H9 (cell line): ENCODE measurements around the gene DRD1. TPM values are rescaled to one million over a fixed set of nuclear protein-coding genes. Genes with fewer than 3 reads are reported as not detected.

Source experiments
- DNase-seq: peaks from one replicate; pipeline ENCODE4 v3.0.0-alpha.2; 2017
- H2AFZ ChIP-seq: one replicate; pipeline ENCODE4 v1.6.1; 2013; ENCODE audit warnings: mild to moderate bottlenecking, low read length, control low read depth, moderate library complexity
- H2AK5ac ChIP-seq: 2 replicates; pipeline ENCODE4 v1.6.1; 2013; ENCODE audit warnings: low read length, control low read depth, mixed read lengths; ENCODE audit not compliant: insufficient read length
- H2BK120ac ChIP-seq: one replicate; pipeline ENCODE4 v1.6.1; 2013; ENCODE audit warnings: low read depth, mild to moderate bottlenecking, low read length, control low read depth, inconsistent platforms; ENCODE audit not compliant: poor library complexity, severe bottlenecking
- H2BK12ac ChIP-seq: 2 replicates; pipeline ENCODE4 v1.6.1; 2013; ENCODE audit warnings: low read length, control low read depth, mixed read lengths, low read depth; ENCODE audit not compliant: insufficient read length
- H2BK15ac ChIP-seq: 2 replicates; pipeline ENCODE4 v1.6.1; 2013; ENCODE audit warnings: low read depth, low read length, control low read depth
- H2BK20ac ChIP-seq: one replicate; pipeline ENCODE4 v1.6.1; 2013; ENCODE audit warnings: low read depth, mild to moderate bottlenecking, low read length, control low read depth, inconsistent platforms; ENCODE audit not compliant: poor library complexity, severe bottlenecking
- H2BK5ac ChIP-seq: 2 replicates; pipeline ENCODE4 v1.6.1; 2013; ENCODE audit warnings: low read length, control low read depth, mixed read lengths; ENCODE audit not compliant: insufficient read length
- H3K14ac ChIP-seq: 2 replicates; pipeline ENCODE4 v1.6.1; 2013; ENCODE audit warnings: low read length, control low read depth; ENCODE audit not compliant: insufficient read depth
- H3K18ac ChIP-seq: 2 replicates; pipeline ENCODE4 v1.6.1; 2013; ENCODE audit warnings: low read depth, mild to moderate bottlenecking, mixed read lengths, low read length, control low read depth; ENCODE audit not compliant: insufficient read length
- H3K23ac ChIP-seq: 2 replicates; pipeline ENCODE4 v1.6.1; 2013; ENCODE audit warnings: low read length, control low read depth, mixed read lengths, low read depth; ENCODE audit not compliant: insufficient read length
- H3K23me2 ChIP-seq: 2 replicates; pipeline ENCODE4 v1.6.1; 2013; ENCODE audit warnings: low read depth, mild to moderate bottlenecking, mixed read lengths, low read length, control low read depth; ENCODE audit not compliant: insufficient read length, poor library complexity, severe bottlenecking
- H3K27ac ChIP-seq: 2 replicates; pipeline ENCODE4 v1.5.1; 2013; ENCODE audit warnings: low read length, control low read depth, mixed read lengths, low read depth; ENCODE audit not compliant: insufficient read length
- H3K27me3 ChIP-seq: 2 replicates; pipeline ENCODE4 v1.6.1; 2013; ENCODE audit warnings: low read length, control low read depth, inconsistent platforms; ENCODE audit not compliant: insufficient read depth
- H3K4ac ChIP-seq: 2 replicates; pipeline ENCODE4 v1.6.1; 2013; ENCODE audit warnings: low read depth, mild to moderate bottlenecking, control low read depth, inconsistent platforms, low read length, moderate library complexity
- H3K4me1 ChIP-seq: 2 replicates; pipeline ENCODE4 v1.6.1; 2013; ENCODE audit warnings: low read length, control low read depth, inconsistent platforms; ENCODE audit not compliant: insufficient read depth
- H3K4me2 ChIP-seq: 2 replicates; pipeline ENCODE4 v1.6.1; 2013; ENCODE audit warnings: low read length, control low read depth, mixed read lengths; ENCODE audit not compliant: insufficient read length, insufficient read depth
- H3K56ac ChIP-seq: 2 replicates; pipeline ENCODE4 v1.6.1; 2013; ENCODE audit warnings: low read depth, mild to moderate bottlenecking, mixed read lengths, low read length, control low read depth; ENCODE audit not compliant: insufficient read length
- H3K79me1 ChIP-seq: 2 replicates; pipeline ENCODE4 v1.6.1; 2013; ENCODE audit warnings: low read depth, mild to moderate bottlenecking, moderate library complexity, low read length, control low read depth, inconsistent platforms; ENCODE audit not compliant: insufficient read depth, poor library complexity, severe bottlenecking
- H3K79me2 ChIP-seq: 2 replicates; pipeline ENCODE4 v1.6.1; 2013; ENCODE audit warnings: low read length, control low read depth, inconsistent platforms; ENCODE audit not compliant: insufficient read depth
- H3K9ac ChIP-seq: 2 replicates; pipeline ENCODE4 v1.6.1; 2013; ENCODE audit warnings: low read length, control low read depth, mixed read lengths; ENCODE audit not compliant: insufficient read length; ENCODE audit errors: extremely low read depth
- H3K9me3 ChIP-seq: one replicate; pipeline ENCODE4 v1.6.1; 2013; ENCODE audit warnings: low read depth, low read length, inconsistent platforms; ENCODE audit not compliant: control insufficient read depth
- H3T11ph ChIP-seq: one replicate; pipeline ENCODE4 v1.6.1; 2013; ENCODE audit warnings: mild to moderate bottlenecking, low read length, control low read depth, inconsistent platforms
- H4K20me1 ChIP-seq: one replicate; pipeline ENCODE4 v1.6.1; 2013; ENCODE audit not compliant: control insufficient read depth, insufficient read length, insufficient read depth
- H4K5ac ChIP-seq: 2 replicates; pipeline ENCODE4 v1.6.1; 2013; ENCODE audit warnings: low read depth, mild to moderate bottlenecking, mixed read lengths, low read length, control low read depth; ENCODE audit not compliant: insufficient read length
- H4K8ac ChIP-seq: replicated peaks from 2 replicates; pipeline ENCODE4 v1.6.1; 2013; ENCODE audit warnings: low read length, control low read depth, mixed read lengths, low read depth; ENCODE audit not compliant: insufficient read length
- H4K91ac ChIP-seq: 2 replicates; pipeline ENCODE4 v1.6.1; 2013; ENCODE audit warnings: low read depth, mild to moderate bottlenecking, moderate library complexity, mixed read lengths, low read length, control low read depth; ENCODE audit not compliant: insufficient read length
- H3K27ac Mint-ChIP-seq, 3 experiments: 2 replicates in 2 of 3; 3 replicates in 1 of 3; pipeline ENCODE4 v1.8.0; 2020 to 2021; ENCODE audit warnings: mixed read lengths in 3 of 3, mild to moderate bottlenecking in 1 of 3, moderate library complexity in 1 of 3
- H3K27me3 Mint-ChIP-seq: 2 replicates; pipeline ENCODE4 v1.8.0; 2021; ENCODE audit warnings: low read depth, mild to moderate bottlenecking, moderate library complexity, mixed read lengths
- H3K36me3 Mint-ChIP-seq, 3 experiments: 2 replicates in 2 of 3; 3 replicates in 1 of 3; pipeline ENCODE4 v1.8.0; 2020 to 2021; ENCODE audit warnings: low read depth in 3 of 3, mixed read lengths in 3 of 3; ENCODE audit not compliant: insufficient read depth in 1 of 3
- H3K4me1 Mint-ChIP-seq, 2 experiments: 2 replicates each; pipeline ENCODE4 v1.8.0; 2020; ENCODE audit warnings: mixed read lengths in 2 of 2
- H3K4me3 Mint-ChIP-seq, 2 experiments: 2 replicates in 1 of 2; 3 replicates in 1 of 2; pipeline ENCODE4 v1.8.0; 2020 to 2021; ENCODE audit warnings: mild to moderate bottlenecking in 2 of 2, mixed read lengths in 2 of 2, moderate library complexity in 1 of 2
- H3K9me3 Mint-ChIP-seq, 2 experiments: 2 replicates in 1 of 2; 3 replicates in 1 of 2; pipeline ENCODE4 v1.8.0; 2020; ENCODE audit warnings: mild to moderate bottlenecking in 2 of 2, mixed read lengths in 2 of 2, moderate library complexity in 1 of 2
- WGBS: extraction: QIAGEN DNeasy Blood & Tissue Kit; methylation state at CpG from one replicate; pipeline ENCODE4 v1.1.7; 2013; ENCODE audit warnings: missing lambda C conversion rate, low lambda C conversion rate, mixed read lengths; ENCODE audit not compliant: insufficient read length; ENCODE audit errors: extremely low coverage; 5-methylcytosine and 5-hydroxymethylcytosine counted together
- total RNA-seq: library from RNA; stranded (reverse); gene quantifications from 2 replicates; pipeline ENCODE4 v1.2.1, GENCODE V29; 2021
- TF ChIP-seq, protein P1 (sequence below): fragments of 200-600 bp; sonication (generic); conservative IDR thresholded peaks from 3 replicates; pipeline ENCODE4 v1.8.0; 2021; ENCODE audit warnings: antibody characterized with exemption, mild to moderate bottlenecking

Gene DRD1
- total RNA-seq, 1 experiment from 2014 or later = not detected

DNA sequence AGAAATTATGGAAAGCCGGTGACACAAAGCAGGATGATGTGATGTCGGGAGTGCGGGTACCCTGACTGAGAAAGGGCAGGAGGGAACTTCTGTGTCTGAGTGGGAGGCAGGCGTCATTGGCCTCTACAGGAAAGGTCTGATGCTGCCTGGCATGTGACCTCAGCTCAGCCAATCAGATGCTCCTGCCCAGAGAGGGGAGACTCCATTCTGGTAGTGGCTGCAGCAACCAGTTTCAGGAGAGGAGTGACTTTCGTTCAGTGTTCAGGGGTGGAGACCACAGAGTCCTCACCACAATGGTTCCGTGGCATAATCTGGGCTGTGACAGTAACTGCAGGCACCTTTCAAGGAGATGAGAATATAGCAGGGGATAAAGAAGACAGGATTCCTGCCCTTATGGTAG is 27.6 kb upstream of the DRD1 start:
- Mint-ChIP-seq H3K27me3 (peaks cover 35% of the 10 kb centered on the region), H3K27ac (no peak overlapping the region)
- H2AFZ ChIP-seq = no peak overlapping the region

More for the DNA sequence above, 27.6 kb upstream of the DRD1 start:
- Mint-ChIP-seq H3K9me3 (no peaks in the 10 kb centered on the region; a peak in 1 of 5 replicates), H3K4me1 (peaks cover 0 to 2% of the 10 kb centered on the region in 2 experiments; a peak in 1 of 4 replicates), H3K4me3 (no peak overlapping the region), H3K36me3 (no peaks in the 10 kb centered on the region)
- TF ChIP-seq, protein P1, sequence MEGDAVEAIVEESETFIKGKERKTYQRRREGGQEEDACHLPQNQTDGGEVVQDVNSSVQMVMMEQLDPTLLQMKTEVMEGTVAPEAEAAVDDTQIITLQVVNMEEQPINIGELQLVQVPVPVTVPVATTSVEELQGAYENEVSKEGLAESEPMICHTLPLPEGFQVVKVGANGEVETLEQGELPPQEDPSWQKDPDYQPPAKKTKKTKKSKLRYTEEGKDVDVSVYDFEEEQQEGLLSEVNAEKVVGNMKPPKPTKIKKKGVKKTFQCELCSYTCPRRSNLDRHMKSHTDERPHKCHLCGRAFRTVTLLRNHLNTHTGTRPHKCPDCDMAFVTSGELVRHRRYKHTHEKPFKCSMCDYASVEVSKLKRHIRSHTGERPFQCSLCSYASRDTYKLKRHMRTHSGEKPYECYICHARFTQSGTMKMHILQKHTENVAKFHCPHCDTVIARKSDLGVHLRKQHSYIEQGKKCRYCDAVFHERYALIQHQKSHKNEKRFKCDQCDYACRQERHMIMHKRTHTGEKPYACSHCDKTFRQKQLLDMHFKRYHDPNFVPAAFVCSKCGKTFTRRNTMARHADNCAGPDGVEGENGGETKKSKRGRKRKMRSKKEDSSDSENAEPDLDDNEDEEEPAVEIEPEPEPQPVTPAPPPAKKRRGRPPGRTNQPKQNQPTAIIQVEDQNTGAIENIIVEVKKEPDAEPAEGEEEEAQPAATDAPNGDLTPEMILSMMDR = no peak
- H2BK12ac ChIP-seq = no peak overlapping the region
- no peak overlapping the region for H3K4me2 ChIP-seq
- no peaks in the 10 kb centered on the region for H3K27me3 ChIP-seq
- H2AK5ac ChIP-seq = no peak overlapping the region
- H4K8ac ChIP-seq = no peak overlapping the region
- no CpG with 5 or more reads among the region's 6 CpGs for WGBS
- H3K56ac ChIP-seq = no peak overlapping the region
- no peak overlapping the region for H3T11ph ChIP-seq
- H3K4me1 ChIP-seq = no peaks in the 10 kb centered on the region
- H4K5ac ChIP-seq = no peak overlapping the region
- H3K18ac ChIP-seq = no peak overlapping the region
- H3K23ac ChIP-seq = no peak overlapping the region
- no peaks in the 10 kb centered on the region for H3K23me2 ChIP-seq
- H3K27ac ChIP-seq = no peak overlapping the region
- no peak overlapping the region for H2BK15ac ChIP-seq
- no peak overlapping the region for H2BK20ac ChIP-seq
- H3K4ac ChIP-seq = no peak overlapping the region
- no peaks in the 10 kb centered on the region for H3K79me2 ChIP-seq
- DNase-seq = no peak
- H2BK5ac ChIP-seq = no peak overlapping the region
- no peak overlapping the region for H4K91ac ChIP-seq
- H3K14ac ChIP-seq = no peak overlapping the region
- H3K9me3 ChIP-seq = no peaks in the 10 kb centered on the region
- no peak overlapping the region for H2BK120ac ChIP-seq
- no peaks in the 10 kb centered on the region for H4K20me1 ChIP-seq
- H3K9ac ChIP-seq = no peak overlapping the region
- no peaks in the 10 kb centered on the region for H3K79me1 ChIP-seq
